Retinal pigment epithelial cell (primary cell): ENCODE results near the gene TMEM106C.

Experiments used
- DNase-seq: peaks from one replicate; pipeline ENCODE4 v3.0.0-alpha.2; 2010; ENCODE audit warnings: low read depth
- H3K4me3 ChIP-seq: 2 replicates; pipeline ENCODE4 v1.5.1; 2011; ENCODE audit warnings: mild to moderate bottlenecking, low read length, control low read depth, moderate library complexity
- TF ChIP-seq, protein P1 (sequence below): conservative IDR thresholded peaks from 2 replicates; pipeline ENCODE4 v1.5.1; 2011; ENCODE audit warnings: low read depth, low read length, control low read depth, inconsistent platforms

Gene TMEM106C

DNA sequence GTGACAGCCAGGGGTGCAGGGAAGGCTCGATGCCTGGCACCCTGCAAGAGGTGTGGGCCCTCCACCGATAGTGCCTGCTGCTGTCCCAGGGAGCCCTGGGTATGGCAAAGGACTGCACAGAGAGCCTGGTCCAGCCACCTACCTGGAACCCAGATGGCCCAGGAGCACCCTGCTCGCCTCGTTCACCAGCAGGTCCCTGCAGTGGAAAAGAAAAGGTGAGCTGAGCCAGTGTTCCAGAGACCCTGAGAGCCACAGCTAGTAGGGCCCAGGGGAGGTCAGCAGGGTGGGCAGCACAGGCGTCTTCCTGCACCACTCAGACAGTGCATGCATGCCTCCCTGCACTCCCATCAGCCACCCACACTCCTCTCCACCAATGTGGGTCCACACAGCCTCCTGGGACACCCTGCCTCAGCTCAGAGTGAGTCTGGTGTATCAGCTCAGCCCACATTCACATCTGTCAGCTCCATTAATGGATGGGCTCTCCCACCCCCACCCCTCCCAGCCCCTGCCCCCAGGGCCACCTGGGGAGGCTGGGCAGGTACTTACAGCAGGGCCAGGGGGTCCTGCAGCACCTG lies 20.2 kb downstream of the TMEM106C start:
- H3K4me3 ChIP-seq, result no peak overlapping the region
- TF ChIP-seq, protein P1, sequence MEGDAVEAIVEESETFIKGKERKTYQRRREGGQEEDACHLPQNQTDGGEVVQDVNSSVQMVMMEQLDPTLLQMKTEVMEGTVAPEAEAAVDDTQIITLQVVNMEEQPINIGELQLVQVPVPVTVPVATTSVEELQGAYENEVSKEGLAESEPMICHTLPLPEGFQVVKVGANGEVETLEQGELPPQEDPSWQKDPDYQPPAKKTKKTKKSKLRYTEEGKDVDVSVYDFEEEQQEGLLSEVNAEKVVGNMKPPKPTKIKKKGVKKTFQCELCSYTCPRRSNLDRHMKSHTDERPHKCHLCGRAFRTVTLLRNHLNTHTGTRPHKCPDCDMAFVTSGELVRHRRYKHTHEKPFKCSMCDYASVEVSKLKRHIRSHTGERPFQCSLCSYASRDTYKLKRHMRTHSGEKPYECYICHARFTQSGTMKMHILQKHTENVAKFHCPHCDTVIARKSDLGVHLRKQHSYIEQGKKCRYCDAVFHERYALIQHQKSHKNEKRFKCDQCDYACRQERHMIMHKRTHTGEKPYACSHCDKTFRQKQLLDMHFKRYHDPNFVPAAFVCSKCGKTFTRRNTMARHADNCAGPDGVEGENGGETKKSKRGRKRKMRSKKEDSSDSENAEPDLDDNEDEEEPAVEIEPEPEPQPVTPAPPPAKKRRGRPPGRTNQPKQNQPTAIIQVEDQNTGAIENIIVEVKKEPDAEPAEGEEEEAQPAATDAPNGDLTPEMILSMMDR, result no peak
- no peak for DNase-seq

DNA sequence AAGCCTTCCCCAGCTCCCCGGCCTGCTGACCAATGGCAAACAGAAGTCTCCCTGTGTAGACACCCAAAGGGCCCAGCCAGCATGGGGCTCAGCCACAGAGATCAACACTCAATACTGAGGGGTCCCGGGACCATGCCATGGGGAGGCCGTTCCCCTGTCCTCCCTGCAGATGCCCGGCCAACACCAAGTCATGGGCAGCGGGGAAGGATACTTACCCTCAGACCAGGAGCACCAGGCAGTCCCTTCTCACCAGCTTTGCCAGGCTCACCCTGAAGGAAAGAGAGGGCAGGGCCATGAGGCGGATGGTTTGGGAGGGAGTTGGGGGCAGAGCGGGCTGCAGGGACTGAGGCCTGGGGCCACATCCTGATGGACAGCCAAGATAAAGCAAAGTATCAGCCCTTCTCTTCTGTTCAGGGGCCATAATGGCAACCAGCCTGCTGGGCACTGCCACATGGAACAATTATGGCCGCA lies 21.0 kb downstream of the TMEM106C start:
- H3K4me3 ChIP-seq, result no peak overlapping the region
- TF ChIP-seq, protein P1, result no peak
- DNase-seq, result no peak

DNA sequence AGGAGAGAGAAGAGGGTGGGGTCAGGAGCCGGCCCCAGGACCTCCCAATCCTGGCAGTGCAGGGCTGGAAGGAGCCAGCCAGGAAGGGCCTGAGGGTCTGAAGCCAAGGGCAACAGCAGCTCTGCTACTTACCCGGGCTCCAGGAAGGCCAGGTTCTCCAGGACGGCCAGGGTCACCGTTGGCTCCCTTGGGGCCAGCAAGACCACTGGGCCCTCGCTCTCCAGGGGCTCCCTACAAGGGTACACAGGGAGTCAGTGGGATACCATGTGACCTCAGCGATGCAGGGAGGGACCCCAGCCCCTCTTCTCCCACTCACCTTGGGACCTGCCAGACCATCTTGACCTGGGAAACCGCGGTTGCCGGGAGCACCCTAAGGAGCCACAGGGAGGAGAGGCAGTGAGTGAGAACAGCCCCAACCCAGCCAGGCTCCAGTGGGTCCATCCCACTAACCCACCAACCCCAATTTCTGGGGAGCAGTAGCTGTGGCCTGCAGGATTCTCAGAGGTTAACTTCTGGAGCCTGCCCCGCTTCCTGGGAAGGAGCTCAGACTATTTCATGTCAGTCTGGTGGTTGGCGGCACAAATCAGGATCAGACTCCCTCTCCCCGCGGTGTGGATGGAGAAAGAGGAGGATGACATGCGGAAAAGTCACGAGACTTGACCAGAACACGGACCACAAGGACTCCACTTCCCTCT lies 22.3 kb downstream of the TMEM106C start:
- TF ChIP-seq, protein P1, result no peak
- no peak overlapping the region for H3K4me3 ChIP-seq
- no peak for DNase-seq

DNA sequence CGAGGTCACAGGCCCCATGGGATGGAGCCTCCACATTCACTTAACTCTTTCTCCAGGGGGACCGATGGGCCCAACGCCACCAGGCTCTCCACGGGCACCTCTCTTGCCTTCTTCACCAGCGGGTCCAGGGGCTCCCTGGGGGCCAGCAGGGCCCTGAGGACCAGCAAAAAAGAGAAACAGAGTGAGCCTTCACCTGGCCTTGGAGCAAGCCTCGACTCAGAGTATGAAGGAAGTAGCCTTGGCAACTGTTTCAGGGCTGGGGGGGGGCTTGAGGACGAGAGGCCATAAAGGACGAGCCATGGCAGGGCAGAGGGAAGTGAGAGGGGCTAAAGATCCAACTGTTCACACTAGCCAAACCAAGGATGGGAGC lies 22.9 kb downstream of the TMEM106C start:
- TF ChIP-seq, protein P1, result no peak

DNA sequence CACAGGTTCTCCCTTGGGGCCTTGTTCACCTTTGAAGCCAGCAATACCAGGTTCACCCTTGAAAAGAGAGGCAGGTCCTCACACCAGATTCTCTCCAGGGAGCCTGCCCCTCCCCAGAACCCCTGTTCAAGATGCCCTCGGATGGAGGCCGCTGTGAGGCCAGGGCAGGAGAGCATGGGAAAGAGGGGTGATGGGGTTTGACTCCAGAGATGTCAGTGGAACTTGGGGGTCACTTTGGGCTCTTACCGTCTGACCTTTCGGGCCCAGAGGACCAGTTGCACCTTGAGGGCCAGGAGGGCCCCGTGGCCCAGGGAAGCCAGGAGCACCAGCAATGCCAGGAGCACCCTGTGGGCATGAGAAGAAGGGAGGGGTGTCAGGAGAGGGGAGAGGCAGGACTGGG lies 23.4 kb downstream of the TMEM106C start:
- TF ChIP-seq, protein P1, result no peak
- H3K4me3 ChIP-seq, result no peak overlapping the region
- no peak for DNase-seq

More for the DNA sequence above, 22.9 kb downstream of the TMEM106C start:
- no peak for DNase-seq
- H3K4me3 ChIP-seq, result no peak overlapping the region

DNA sequence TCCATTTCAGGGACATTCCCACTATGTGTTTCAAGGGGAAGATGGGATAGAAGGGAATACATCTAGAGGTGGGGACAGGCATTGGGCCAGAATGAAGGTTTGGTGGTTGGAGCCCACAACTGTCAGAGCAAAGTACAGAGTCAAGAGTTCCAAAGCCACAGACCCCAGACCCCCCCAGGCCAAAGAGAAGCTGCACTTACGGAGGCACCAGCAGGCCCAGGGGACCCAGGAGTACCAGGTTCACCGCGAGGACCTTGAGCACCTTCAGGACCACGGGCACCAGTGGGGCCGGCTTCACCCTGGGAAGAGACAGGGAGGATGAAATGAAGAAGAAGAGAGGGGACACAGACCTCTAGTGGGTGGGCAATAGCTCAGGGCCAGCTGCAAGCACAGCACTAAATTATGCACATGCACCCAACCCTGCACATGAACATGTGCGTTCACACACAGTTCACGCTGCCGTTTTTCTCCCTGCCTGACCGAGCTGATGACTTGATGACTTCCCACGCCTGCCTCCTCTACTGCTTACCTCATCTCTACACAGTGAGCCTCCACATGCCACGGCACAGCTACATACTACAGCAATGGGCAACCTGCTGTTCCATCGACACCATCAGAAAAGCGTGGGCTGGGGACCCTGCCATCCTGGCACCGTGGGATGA lies 24.1 kb downstream of the TMEM106C start:
- TF ChIP-seq, protein P1, result no peak
- H3K4me3 ChIP-seq, result no peak overlapping the region
- no peak for DNase-seq
